HG03135 (cell line): Measurements from ENCODE around the gene NISCH.
A peak's percentile ranks its signal among the peaks of the same experiment; 100 is the strongest.

Source experiments
- ATAC-seq: cut with Tn5 transposase; IDR thresholded peaks from one replicate; pipeline ENCODE4 v1.9.1; 2021; ENCODE audit warnings: mild to moderate bottlenecking, moderate library complexity; ENCODE audit not compliant: unreplicated experiment

NISCH gene

DNA sequence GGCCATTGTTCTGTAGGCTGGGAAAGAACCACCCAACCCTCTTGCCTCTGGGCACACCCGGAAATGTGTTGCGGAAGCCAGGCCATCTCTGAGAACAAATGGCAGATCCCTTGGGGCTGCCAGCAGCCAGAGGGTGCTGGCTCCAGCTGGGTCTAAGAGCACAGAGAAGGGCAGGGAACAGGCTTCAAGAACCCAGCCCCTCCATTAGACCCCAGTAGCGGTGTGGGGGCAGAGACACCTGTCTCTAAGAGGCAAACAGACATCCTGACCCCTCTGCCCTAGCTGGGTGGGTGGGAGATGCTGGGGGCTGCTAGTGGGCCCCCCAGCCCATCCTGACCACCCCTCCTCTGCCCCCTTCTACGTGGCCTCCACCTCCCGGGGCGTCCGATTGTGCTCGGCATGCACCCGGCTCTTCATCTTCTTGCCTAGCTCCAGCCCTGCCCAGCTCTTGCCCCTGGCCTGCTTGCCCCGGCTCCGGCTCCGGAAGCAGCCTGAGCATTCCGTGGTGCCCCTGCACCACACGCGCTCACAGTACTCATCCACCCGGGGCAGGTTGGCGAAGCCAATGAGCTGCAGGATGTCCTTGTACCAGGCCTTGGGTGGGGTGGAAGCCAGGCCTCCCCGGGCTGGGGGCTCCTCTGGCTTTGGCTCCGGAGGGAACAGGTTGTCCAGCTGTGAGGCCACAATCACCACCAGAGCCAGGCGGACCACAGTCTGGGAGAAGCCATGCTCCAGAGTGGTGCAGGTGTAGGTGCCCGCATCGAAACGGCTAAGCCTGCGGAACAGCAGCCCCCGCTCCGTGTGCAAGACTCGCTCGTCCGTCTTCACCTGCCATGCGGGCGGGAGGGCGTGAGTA, 19.9 kb upstream of the NISCH start:
- ATAC-seq = no peak

DNA sequence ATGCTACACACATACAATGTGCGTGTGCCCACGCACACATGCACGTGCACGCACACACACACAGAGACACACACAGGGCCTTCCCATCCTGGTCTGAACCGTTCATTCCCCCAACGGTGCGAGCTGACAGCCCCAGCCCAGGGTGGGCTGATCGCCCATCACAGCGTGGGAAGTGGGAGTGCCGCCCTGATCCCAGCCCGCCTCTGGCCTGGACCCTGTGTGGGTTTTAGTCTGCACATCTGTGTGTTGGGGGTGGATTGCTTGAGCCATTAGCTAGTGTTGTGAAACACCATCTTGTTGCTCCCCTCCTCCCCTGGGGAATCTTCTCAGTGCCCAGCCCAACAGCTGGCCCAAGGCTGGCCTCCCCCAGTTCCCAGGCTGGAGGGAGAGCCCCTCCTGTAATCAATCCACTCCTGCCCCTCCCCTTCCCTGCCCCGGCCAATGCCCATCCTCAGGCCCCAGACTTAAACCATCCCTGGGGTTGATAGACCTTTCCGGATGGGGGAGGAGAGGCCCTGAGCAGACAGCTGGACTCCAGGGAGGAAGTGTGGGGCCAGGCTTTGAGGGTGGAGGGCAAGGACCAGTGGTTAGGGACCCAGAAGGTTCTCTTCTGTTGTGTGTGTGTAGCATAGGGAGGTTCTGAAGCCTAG, 18.8 kb upstream of the NISCH start:
- no peak for ATAC-seq

DNA sequence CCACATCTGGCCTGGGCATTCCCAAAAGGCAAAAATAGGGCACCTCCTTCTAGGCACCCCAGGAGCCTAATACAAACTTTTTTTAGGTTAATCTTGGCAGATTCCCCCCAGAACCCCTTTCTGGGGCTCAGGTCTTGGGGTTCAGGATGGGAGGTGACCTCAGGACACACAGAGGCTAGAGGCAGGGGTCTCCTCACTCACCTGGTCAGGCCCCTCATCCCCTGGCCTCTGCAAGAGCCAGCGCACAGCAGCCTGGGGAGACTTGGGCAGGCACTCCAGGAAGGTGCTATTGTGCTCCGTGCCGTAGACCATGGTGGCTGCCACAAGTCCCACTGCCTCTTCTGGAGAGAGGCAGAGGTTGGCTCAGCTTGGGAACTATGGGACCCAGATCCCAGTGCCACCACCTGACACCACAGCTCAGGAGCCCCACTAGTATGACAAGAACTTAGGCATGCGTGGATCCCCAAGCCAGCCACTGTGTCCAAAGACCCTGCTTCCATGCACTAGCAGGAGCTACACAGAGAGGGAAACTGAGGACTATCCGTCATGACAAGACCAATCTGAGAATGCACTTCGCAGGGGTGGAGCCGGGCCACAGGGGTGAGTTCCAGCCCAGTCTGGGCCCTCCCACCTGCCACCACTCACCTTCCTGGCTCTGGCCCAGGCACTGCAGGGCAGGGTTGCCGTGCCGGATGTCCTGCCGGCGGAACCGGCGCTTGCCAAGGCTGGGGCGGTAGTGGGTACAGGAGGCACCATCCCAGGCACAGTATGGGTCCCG, 17.9 kb upstream of the NISCH start:
- no peak for ATAC-seq

DNA sequence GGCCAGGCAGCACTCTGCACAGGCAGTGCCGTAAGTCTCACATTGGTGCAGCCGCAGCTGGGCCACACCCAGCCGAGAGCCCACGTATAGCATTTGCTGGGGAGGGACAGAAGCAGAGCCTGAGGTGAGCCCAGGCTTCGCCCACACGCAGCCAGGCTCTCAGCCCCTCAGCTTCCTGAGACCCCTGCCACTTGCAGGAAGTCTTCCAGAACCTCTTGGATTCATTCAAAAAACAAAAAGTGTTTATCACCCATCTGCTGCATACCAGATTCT, 17.4 kb upstream of the NISCH start:
- no peak for ATAC-seq

DNA sequence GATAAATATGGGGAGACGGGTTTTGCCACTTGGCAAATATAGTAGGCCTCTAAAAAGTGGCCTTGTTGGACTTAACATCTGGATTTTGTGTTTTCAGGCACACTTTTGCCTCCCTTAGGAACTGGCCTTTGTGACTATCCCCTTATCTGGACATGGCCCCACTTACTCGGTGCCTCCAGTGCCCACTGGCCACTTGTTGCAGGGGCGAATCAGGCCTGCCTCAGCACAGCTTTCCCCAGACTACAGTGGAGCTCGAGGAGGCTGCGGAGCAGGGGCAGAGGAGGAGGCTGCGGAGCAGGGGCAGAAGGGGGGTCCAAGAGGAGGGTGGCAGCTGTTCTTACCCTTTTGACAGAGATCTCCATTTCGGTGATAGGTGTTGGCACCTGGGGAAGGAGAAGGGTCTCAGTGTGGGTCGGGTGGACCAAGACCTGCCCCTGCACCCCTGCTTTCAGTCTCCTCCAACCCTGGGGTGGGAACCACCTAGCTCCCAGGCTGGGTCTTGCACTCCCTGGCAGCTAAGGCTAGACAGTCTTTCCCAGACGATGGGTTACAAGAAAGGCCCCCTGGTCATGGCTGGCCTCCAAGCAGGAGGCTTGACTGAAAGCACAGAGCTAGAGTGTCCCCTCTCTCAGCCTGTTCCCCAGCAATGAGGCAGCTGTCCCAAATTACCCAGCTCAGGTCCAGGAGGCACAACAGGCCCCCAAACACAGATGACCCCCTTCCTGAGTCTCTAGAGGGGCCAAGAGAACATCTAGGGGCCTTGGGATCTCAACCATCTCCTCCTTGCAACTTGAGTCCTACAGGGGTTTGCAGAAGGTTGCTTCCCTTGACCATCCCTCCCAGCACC, 16.6 kb upstream of the NISCH start:
- no peak for ATAC-seq

DNA sequence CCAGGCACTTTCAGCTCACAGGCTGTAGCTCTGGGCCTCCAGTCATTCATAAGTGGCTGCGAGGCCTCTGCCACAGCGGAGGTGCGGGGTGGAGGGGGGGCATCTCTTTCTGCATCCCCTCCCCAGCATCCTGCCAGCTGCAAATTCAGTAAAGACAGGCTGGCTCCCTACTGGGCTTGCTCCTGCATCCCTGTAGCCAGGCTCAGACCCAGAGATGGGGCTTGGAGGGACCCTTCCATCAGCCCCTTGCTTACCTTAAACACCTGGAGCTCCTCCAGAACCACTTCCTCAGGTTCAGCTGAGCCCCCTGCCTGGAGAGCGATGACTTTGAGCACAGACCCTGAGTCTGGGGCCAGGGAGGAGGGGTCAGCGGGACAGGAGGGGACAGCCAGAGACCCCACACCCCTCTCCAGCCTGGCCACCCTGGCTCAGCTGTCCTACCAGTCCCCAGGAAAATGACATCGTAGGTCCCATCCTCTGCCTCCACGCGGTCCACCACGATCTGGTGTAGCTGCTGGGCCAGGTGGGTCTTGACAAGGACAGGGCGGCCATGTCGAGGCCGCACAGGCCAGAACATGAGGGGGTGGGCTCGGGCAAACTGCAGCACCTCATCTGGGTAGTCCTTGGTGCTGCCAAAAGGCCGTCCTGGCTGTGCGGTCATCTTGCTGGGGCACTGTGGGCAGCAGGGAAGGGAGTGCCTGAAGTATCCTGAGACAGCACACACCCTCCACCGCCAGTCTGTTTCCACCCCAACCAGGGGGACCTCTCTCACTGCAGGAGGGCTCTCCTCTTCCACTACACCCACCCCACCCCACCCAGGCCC, 15.8 kb upstream of the NISCH start:
- no peak for ATAC-seq

DNA sequence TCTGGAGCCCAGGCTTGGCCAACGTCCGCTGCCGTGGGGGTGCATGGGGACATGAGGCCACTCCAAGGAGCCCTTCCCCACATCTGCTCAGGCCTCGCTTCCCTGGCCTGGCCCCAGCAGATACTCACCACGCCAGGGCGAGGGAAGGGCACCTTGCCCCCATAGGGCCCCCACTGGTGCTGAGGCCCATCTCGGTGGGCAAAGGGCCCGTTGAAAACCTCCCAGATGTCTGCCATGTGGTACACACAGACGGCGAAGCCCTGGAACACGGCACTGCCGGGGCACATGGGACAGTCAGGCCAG, 15.2 kb upstream of the NISCH start:
- ATAC-seq = no peak

DNA sequence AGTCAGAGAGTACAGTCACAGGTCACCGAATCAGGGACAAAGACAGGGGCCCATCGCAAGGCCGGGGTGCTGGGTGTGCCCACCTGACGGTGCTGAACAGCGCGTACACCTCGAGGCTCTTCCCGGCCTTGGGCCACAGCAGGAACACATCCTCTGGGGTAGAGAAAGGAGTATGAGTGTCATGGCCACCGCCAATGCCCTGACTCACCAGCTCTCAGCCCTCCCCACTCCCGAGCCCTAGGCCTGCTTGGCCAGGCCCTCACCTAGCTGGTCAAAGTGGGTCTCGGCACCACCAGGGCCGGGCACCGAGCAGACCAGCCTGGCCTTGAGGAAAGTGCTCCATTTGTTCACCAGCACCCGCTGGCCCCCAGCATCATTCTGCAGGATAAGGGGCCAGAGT, 14.7 kb upstream of the NISCH start:
- no peak for ATAC-seq

DNA sequence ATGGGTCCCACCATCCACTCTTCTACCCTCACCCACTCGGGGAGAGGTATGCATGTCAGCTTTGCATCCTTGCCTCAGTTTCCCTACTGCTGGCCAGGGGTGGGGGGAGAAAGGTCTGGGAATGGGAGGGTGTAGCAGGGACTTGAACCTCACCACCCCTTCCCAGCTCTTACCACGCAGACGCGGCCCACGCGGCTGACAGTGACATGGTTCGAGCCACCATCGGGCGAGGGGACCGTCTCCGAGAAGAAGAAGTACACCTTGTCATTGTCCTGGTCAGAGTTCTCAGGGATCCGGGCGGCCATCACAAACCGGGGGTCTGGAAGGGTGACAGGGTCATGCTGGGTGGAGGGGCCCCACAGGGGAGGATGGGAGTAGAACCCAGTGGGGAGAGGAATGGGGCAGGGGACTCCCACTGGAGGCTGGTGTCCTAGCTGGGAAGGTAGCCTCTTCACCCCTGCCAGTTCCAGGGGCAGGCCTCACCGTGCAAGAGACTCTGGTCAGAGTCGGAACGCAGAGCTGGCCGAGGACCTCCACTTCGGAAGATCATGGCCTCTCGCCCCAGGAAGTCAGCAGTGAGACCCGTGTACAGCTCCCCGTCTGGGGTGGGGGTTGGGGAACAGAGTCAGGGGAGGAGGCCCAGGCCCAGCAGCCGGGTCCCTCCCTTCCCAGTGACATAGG, 14.2 kb upstream of the NISCH start:
- no peak for ATAC-seq

DNA sequence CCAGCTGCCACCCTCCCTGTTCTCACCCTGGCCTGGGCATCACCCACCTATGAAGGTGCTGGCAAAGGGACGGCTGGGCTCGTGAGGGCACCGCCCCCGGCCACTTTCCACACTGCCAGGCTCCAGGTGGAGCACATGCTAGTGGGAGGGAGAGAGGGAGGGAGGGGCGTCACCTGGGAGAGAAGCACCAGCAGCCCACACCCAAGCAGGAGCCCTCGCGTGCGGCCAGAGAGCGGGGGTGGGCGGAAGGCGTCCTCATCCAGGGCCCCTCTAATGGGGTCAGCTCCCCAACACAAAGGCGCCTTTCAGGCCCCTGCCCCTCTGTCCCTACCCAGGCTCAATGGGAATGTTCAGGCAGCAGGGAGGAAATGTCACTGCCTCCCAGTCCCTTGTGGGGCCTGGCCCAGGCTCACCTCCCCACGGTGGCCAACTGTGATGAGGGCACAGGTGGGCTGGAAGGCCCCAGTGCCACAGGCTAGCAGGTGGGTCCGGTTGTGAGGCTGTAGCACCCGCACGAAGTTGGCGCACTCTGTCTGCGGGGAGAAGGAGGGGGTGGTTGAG, 13.6 kb upstream of the NISCH start:
- ATAC-seq = no peak

DNA sequence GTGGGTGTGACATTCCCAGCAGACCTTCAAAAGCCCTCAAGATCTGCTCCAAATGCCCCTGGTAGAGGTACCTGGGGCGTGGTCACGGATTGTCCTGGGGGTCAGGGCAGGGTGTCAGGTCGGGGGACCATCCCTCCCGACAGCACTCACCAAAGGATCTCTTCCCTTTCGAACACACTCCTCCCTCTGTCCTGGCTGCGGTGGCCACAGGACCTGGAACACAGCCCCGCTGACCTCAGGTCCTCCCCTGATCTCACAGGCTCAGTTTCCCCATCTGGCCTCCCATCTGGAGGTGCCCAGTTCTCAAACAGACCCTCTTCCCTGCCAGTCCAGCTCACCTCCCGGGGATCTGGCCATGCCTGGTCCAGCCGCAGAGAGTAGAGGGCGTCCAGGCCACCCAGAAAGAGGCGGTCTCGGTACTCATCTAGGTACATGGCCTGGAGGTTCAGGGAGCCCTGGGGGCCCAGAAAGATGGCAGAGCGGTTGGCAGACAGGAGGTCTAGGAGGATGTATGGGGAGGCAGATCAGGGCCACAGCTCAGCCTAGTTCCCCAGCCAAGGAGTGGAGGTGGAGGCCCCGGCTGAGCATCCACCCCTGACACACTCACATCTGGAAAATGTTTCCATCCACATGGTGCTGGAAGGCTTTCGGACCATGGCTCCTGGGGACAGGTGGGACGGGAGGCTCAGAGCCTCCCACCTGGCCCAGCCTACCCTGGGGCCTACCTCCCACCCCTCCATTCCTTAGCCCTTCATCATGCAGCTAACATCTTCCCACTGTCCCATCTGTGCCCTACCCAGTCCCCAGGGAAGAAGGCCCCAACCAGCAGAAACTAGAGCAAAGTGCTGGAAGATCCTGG, 12.8 kb upstream of the NISCH start:
- ATAC-seq = no peak

DNA sequence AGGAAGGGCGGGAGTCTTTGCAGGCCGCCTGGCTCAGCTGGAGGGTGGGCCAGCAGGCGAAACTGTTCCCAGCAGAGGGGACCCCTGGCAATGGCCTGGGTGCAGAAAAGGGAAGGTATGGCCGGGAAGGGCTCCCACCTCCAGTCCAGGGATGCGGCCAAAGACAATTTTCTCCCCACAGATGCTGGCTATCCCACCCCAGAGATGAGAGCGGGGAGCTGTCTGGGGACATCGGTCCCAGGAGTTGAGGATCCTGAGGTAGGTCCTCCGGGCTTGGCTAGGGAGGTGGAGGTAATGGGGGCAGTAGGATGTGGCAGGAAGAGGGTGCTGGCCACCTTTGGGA, 12.2 kb upstream of the NISCH start:
- no peak for ATAC-seq

DNA sequence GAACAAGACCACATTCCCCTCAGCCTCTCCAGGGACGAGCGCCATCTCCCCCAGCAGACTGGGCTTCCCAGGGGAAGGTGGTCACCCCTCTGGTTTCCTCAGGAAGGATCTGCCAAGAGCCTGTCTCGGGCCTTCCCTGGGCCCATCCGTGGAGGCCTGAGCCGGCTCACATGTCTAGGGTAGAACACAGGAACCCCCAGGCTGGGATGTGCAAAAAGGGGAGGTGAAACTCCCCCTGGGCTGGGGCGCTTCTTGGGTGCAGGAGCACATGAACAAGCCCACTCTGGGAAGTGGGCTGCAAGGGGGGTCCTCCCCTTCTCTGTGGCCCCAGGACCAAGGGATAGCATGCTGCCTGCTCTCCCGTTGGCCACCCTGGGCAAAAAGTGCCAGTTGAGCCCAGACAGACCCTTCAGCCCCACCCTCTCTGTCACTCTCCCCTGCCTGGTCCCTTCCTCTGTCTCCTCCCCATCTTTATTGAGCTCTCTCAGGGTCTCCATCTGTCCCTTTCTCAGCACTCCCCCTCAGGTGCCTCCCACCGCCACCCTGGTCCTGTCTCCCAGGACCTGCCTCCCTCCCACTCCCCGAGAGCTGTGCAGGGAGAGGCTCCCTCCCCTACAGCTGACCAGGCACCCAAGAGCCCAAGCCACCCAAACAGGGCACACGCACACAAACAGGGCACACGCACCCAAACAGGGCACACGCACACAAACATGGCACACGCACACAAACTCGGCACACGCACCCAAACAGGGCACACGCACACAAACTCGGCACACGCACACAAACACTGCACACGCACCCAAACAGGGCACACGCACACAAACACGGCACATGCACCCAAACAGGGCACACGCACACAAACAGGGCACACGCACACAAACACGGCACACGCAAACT, 11.4 kb upstream of the NISCH start:
- ATAC-seq = no peak

DNA sequence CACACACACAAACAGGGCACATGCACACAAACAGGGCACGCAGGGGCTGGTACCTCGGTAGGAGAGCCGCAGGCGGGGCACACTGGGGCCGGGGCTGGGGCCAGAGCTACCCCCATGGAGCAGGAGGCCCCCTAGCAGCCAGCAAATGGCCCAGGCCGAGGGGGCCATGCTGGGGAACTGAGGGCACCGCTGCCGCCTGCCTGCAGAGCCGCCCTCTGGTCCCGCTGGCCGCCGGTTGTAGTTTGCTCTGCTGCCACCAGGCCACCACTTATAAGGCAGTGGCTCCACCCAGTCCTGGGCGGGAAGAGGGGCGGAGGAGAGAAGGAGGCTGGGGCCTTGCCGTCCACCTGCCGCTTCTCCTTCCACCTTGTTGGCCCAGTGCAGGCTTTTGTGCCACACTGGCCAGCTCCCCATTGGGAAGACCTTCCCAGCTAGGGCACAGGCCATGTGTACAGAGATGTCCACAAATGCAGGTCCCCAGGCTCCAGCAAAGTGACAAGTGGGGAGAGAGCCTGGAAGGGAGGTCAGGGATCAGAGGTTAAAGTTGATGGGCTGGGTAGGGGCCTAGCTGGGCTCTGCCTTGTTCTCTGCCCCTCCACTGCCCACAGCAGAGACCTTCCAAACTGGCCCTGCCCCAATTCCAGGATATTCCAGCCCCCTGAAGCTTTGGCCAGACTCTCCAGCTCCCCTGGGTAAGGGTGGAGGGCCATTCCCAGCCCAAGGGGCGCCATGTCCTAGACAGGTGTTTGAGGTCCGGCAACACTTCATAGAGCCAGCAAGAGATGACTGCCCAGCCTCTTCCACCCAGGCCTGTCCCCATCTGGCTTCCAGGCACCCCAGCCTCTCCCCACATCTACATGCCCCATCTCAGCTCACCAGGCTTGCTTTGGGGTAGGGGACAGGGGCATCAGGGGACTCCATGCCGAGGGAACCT, 10.3 kb upstream of the NISCH start, which contains the start of gene SEMA3G:
Gene SEMA3G, minus strand, starts transcription at position 244 of the 934 bp plus-strand sequence. Its CDS starts 76 bp downstream, at position 168.
- peak; percentile 83 for ATAC-seq

DNA sequence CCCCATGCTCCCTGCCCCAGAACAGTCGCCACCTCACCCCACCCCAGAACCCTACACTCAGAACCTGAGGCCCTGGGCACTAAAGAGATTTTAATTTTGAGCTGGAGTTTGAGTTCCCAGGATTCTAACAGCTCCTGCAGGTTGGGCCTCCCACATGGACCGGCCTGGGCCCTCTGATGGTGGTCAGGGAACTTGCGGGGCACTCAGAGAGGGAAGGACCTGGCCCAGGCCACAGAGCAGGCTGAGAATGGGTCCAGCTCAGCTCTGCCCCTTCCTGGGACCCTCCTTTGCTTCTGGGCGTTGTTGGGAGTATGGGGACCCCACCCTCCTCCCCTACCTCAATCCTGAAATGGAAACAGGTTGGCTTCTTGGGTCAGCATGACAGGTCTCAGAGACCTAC, 9.4 kb upstream of the NISCH start:
- ATAC-seq = no peak
